ENCODE results near the gene SNAP47.

SNAP47 gene

DNA sequence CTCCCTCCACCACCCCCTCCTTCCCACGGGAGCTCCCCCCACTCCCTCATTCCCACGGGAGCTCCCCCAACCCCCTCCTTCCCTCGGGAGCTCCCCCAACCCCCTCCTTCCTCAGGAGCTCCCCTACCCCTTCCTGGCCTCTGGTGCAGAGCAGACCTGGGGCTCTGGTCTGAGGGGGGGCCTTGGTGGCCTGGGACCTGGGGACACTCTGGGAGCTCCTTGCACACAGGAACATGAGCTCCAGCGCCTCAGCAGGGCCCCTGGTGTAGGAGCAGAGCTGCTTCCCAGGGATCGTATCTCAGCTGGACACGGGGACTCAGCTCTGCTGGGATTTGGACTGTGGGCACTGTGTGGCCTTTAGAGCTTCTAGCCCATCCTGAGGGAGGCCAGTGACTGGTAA, 60.5 kb downstream of the SNAP47 start:
- H3K9me2 ChIP-seq (replicated peaks; ENCODE audit: insufficient read depth, low read length): no peaks in the 10 kb centered on the region
- H3K4me2 ChIP-seq (ENCODE audit: low read depth, low read length): no peak overlapping the region
- H3K36me3 ChIP-seq (replicated peaks; ENCODE audit: insufficient read depth, low read length): no peaks in the 10 kb centered on the region
- H3K27ac ChIP-seq (ENCODE audit: low read length): no peak overlapping the region
- TF ChIP-seq, protein P1, sequence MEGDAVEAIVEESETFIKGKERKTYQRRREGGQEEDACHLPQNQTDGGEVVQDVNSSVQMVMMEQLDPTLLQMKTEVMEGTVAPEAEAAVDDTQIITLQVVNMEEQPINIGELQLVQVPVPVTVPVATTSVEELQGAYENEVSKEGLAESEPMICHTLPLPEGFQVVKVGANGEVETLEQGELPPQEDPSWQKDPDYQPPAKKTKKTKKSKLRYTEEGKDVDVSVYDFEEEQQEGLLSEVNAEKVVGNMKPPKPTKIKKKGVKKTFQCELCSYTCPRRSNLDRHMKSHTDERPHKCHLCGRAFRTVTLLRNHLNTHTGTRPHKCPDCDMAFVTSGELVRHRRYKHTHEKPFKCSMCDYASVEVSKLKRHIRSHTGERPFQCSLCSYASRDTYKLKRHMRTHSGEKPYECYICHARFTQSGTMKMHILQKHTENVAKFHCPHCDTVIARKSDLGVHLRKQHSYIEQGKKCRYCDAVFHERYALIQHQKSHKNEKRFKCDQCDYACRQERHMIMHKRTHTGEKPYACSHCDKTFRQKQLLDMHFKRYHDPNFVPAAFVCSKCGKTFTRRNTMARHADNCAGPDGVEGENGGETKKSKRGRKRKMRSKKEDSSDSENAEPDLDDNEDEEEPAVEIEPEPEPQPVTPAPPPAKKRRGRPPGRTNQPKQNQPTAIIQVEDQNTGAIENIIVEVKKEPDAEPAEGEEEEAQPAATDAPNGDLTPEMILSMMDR (IDR thresholded peaks at IDR 0.05; ENCODE audit: low read length): no peak
- TF ChIP-seq EZH2 (optimal IDR thresholded peaks at IDR 0.05; ENCODE audit: low read depth, low read length): no peak
- no peaks in the 10 kb centered on the region for H3K4me1 ChIP-seq (ENCODE audit: low read length)
- no peaks in the 10 kb centered on the region for H3K79me2 ChIP-seq (ENCODE audit: low read length)
- no peak overlapping the region for H3K9ac ChIP-seq (ENCODE audit: low read length)
- no peaks in the 10 kb centered on the region for H3F3A ChIP-seq (ENCODE audit: insufficient read depth, low read length)
- no peak overlapping the region for H2AFZ ChIP-seq (ENCODE audit: low read length)
- H3K27me3 ChIP-seq (replicated peaks; ENCODE audit: insufficient read depth, low read length): no peaks in the 10 kb centered on the region
- H3K4me3 ChIP-seq (ENCODE audit: low read length): no peak overlapping the region
- H3K9me3 ChIP-seq (replicated peaks; ENCODE audit: insufficient read depth, low read length): no peaks in the 10 kb centered on the region
- no peak for DNase-seq
- no peaks in the 10 kb centered on the region for H4K20me1 ChIP-seq (ENCODE audit: insufficient read depth, low read length)

DNA sequence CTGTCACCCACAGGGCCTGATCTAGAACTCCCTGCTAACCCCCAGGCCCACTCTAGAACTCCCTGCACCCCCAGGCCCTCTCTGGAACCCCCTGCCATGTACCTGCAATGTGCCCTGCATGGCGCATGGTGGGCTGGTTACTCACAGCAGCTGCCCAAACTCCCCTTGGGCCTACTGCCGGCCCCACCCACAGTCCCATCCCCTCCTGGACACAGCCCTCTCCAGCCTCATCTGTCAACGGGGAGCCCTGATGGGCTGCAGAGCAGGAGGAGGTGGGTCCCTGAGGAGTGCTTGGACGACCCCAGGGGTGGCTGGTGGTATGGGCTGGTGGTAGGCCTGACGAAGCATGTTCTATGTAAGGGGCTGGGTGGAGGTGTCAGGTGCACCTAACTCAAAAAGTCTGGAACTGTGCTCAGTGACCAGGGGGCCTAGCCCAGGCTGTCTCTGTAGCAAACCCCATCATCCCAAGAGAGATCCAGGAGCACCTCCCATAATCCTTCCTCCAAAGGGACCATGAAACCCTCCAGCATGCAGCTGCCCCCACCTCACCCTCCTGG, 61.2 kb downstream of the SNAP47 start:
- no peaks in the 10 kb centered on the region for H3K9me3 ChIP-seq (replicated peaks; ENCODE audit: insufficient read depth, low read length)
- no peak for DNase-seq
- no peaks in the 10 kb centered on the region for H3F3A ChIP-seq (ENCODE audit: insufficient read depth, low read length)
- H3K36me3 ChIP-seq (replicated peaks; ENCODE audit: insufficient read depth, low read length): no peaks in the 10 kb centered on the region
- TF ChIP-seq EZH2phosphoT487 (IDR thresholded peaks at IDR 0.05; ENCODE audit: low read length) (no peak), EZH2 (optimal IDR thresholded peaks at IDR 0.05; ENCODE audit: low read depth, low read length) (no peak)
- TF ChIP-seq, protein P1 (IDR thresholded peaks at IDR 0.05; ENCODE audit: low read length): no peak
- H3K4me1 ChIP-seq (ENCODE audit: low read length): no peaks in the 10 kb centered on the region
- no peaks in the 10 kb centered on the region for H3K27me3 ChIP-seq (replicated peaks; ENCODE audit: insufficient read depth, low read length)
- no peak overlapping the region for H3K27ac ChIP-seq (ENCODE audit: low read length)
- H3K79me2 ChIP-seq (ENCODE audit: low read length): no peaks in the 10 kb centered on the region
- H3K9ac ChIP-seq (ENCODE audit: low read length): no peak overlapping the region
- no peaks in the 10 kb centered on the region for H3K9me2 ChIP-seq (replicated peaks; ENCODE audit: insufficient read depth, low read length)
- H3K4me3 ChIP-seq (ENCODE audit: low read length): no peak overlapping the region
- no peak overlapping the region for H3K4me2 ChIP-seq (ENCODE audit: low read depth, low read length)
- H4K20me1 ChIP-seq (ENCODE audit: insufficient read depth, low read length): no peaks in the 10 kb centered on the region
- H2AFZ ChIP-seq (ENCODE audit: low read length): no peak overlapping the region

DNA sequence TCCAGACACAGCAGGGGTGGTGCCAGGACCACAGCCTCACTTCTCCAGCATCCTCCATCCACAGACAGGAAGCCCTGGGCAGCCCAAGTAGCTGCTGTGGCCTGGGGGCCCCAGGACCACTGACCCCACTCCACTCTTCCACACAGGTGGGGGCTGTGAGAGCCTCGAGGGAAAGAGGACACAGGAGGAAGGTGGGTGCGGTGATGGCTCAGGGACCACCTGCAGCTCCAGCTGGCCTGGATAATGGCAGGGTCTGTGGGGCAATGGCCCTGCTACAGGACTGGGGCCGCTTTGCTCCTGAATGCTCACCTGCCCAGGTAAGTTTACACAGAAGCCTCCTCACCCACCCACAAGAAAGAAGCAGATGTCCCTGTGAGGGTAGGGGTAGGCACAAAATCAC, 61.9 kb downstream of the SNAP47 start:
- Histone ChIP-seq H2AFZ (ENCODE audit: low read length) (no peak overlapping the region), H3K9me3 (replicated peaks; ENCODE audit: insufficient read depth, low read length) (no peaks in the 10 kb centered on the region), H3K4me1 (ENCODE audit: low read length) (no peaks in the 10 kb centered on the region), H3K27me3 (replicated peaks; ENCODE audit: insufficient read depth, low read length) (no peaks in the 10 kb centered on the region), H4K20me1 (ENCODE audit: insufficient read depth, low read length) (no peaks in the 10 kb centered on the region), H3K79me2 (ENCODE audit: low read length) (no peaks in the 10 kb centered on the region), H3K9me2 (replicated peaks; ENCODE audit: insufficient read depth, low read length) (no peaks in the 10 kb centered on the region), H3K4me2 (ENCODE audit: low read depth, low read length) (no peak overlapping the region), H3K36me3 (replicated peaks; ENCODE audit: insufficient read depth, low read length) (no peaks in the 10 kb centered on the region), H3F3A (ENCODE audit: insufficient read depth, low read length) (no peaks in the 10 kb centered on the region), H3K4me3 (ENCODE audit: low read length) (no peak overlapping the region), H3K27ac (ENCODE audit: low read length) (no peak overlapping the region), H3K9ac (ENCODE audit: low read length) (no peak overlapping the region)
- no peak for DNase-seq
- TF ChIP-seq, protein P1 (IDR thresholded peaks at IDR 0.05; ENCODE audit: low read length): no peak
- no peak for TF ChIP-seq EZH2 (optimal IDR thresholded peaks at IDR 0.05; ENCODE audit: low read depth, low read length)
- no peak for TF ChIP-seq EZH2phosphoT487 (IDR thresholded peaks at IDR 0.05; ENCODE audit: low read length)

Data from MM.1S (cell line).